Uterine smooth muscle cell (primary cell): ENCODE results near the gene MTMR11. TPM values are rescaled to one million over a fixed set of nuclear protein-coding genes. Genes with fewer than 3 reads are reported as not detected.

Experiments
- total RNA-seq: library from RNA; depleted of rRNA; stranded (reverse); fragments of >200 nt; gene quantifications from 2 replicates; pipeline ENCODE4 v1.2.3, GENCODE V29; 2014

MTMR11 gene
- 4.9 and 7.2 TPM in 2 replicates for total RNA-seq

GRCh38 chr1:149936170-149936991 lies at the start of gene MTMR11:
MTMR11 (minus strand) TSS chr1:149936879; CDS start chr1:149936647, 232 bp downstream.

GRCh38 chr1:149927563-149928400 lies 8.9 kb downstream of the MTMR11 start, which contains the start of gene SF3B4:
SF3B4 (minus strand) TSS chr1:149927803; CDS start chr1:149927759, 44 bp downstream.

GRCh38 chr1:149917571-149918144 lies 19.0 kb downstream of the MTMR11 start, which contains the start of gene SV2A:
SV2A (minus strand) TSS chr1:149917844; CDS start chr1:149913840, 4,004 bp downstream.

GRCh38 chr1:149899460-149900284 lies 37.0 kb downstream of the MTMR11 start, which contains the start of gene BOLA1:
BOLA1 (plus strand) TSS chr1:149899568; CDS start chr1:149900060, 492 bp downstream.

Other genes starting within 250 kb of the MTMR11 start
- gene FCGR1A, start 154.2 kb downstream of the MTMR11 start, total RNA-seq: not detected in 2 replicates
- 12.4 and 13.1 TPM in 2 replicates for gene BOLA1, start 37.3 kb downstream of the MTMR11 start, total RNA-seq
- gene SV2A, start 19.0 kb downstream of the MTMR11 start, total RNA-seq: 23.2 and 39.7 TPM in 2 replicates
- 5.9 and 11.5 TPM in 2 replicates for gene SF3B4, start 9.1 kb downstream of the MTMR11 start, total RNA-seq
- 22.7 and 26.1 TPM in 2 replicates for gene OTUD7B, start 73.8 kb upstream of the MTMR11 start, total RNA-seq
- 40.5 and 44.0 TPM in 2 replicates for gene VPS45, start 130.9 kb upstream of the MTMR11 start, total RNA-seq
- gene PLEKHO1, start 213.0 kb upstream of the MTMR11 start, total RNA-seq: 66.5 and 69.4 TPM in 2 replicates